Esophagus muscularis mucosa (tissue), 4 donors: Measurements from ENCODE around the gene ALG14. TPM values are rescaled to one million over a fixed set of nuclear protein-coding genes. Genes with fewer than 3 reads are reported as not detected.

ENCODE experiments used
- DNase-seq: peaks from one replicate; pipeline ENCODE4 v3.0.0-alpha.2; 2017; ENCODE audit errors: extremely low spot score
- H3K27ac ChIP-seq, 4 donors: fragments of 200-600 bp; sonication (generic); replicated peaks in 1 of 4; 1 replicate in 3 of 4; 2 replicates in 1 of 4; pipeline ENCODE4 v1.5.1; 2016 to 2019; ENCODE audit warnings: mild to moderate bottlenecking in 1 of 4
- H3K27me3 ChIP-seq, 4 donors: fragments of 200-600 bp; sonication (generic); one replicate each; pipeline versions ENCODE4 v1.5.1 to v1.6.0; 2016 to 2019
- H3K36me3 ChIP-seq, 4 donors: fragments of 200-600 bp; sonication (generic); one replicate each; pipeline ENCODE4 v1.5.1; 2016 to 2019
- H3K4me1 ChIP-seq, 4 donors: fragments of 200-600 bp; sonication (generic); one replicate each; pipeline ENCODE4 v1.5.1; 2016 to 2019
- H3K4me3 ChIP-seq, 4 donors: fragments of 200-600 bp; sonication (generic); 1 replicate in 2 of 4; 2 replicates in 2 of 4; pipeline ENCODE4 v1.5.1; 2016 to 2019; ENCODE audit warnings: mild to moderate bottlenecking in 4 of 4, moderate library complexity in 1 of 4
- H3K9me3 ChIP-seq, 4 donors: fragments of 200-600 bp; sonication (generic); 1 replicate in 3 of 4; 2 replicates in 1 of 4; pipeline ENCODE4 v1.5.1; 2016 to 2019
- EP300 ChIP-seq: sonication (generic); formaldehyde crosslinking; IDR thresholded peaks from one replicate; pipeline ENCODE4 v1.6.1; 2017; ENCODE audit warnings: antibody characterized with exemption
- POLR2A ChIP-seq: fragments of 450-650 bp; IDR thresholded peaks from one replicate; pipeline ENCODE4 v1.6.1; 2017; ENCODE audit warnings: antibody characterized with exemption, moderate library complexity, mild to moderate bottlenecking, low read depth
- POLR2AphosphoS5 ChIP-seq, 2 donors: sonication (generic); formaldehyde crosslinking; IDR thresholded peaks; one replicate each; pipeline ENCODE4 v1.6.1; 2017; ENCODE audit warnings: antibody characterized with exemption in 2 of 2
- WGBS: methylation state at CpG from one replicate; pipeline ENCODE4 v1.1.5; 2018; 5-methylcytosine and 5-hydroxymethylcytosine counted together
- intact Hi-C: fragments of 100-400 bp; cut with DNase I; formaldehyde crosslinking; loops from one replicate; pipeline ENCODE4 v1.15.1; 2023
- total RNA-seq, 4 donors: library from RNA; depleted of rRNA; stranded (reverse); fragments of >200 nt; gene quantifications; one replicate each; pipeline versions ENCODE4 v1.1.0 to v1.2.1, GENCODE V29; 2016
- TF ChIP-seq, protein P1 (sequence below), 3 experiments: fragments of 200-600 bp in 2 of 3; fragments of 450-650 bp in 1 of 3; sonication (generic) in 2 of 3; IDR thresholded peaks; one replicate each; pipeline ENCODE4 v1.5.1; 2017 to 2019; ENCODE audit warnings: antibody characterized with exemption in 3 of 3, mild to moderate bottlenecking in 2 of 3, moderate library complexity in 1 of 3

Gene ALG14
- total RNA-seq, 4 donors from 2014 or later, result 0.52 to 0.83 (median 0.74) TPM

DNA sequence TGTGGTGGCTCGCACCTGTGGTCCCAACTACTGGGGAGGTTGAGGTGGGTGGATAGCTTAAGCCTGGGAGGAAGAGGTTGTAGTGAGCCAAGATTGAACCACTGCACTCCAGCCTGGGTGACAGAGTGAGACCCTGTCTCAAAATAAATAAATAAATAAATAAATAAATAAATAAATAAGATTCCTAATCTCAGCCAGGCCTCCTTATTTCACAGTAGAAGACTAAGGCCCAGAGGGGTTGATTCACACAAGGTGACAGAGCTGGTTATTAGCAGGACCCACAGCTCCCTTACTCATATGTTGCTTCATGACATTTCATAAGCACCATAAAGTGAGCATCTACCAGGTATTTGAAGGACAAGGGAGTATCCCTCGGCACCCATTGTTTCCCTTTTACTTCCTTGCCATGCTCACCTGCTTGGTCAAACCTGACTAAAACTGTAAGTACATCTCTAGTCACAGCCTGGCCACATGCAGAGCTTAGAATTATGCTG lies 32.7 kb downstream of the ALG14 start:
- TF ChIP-seq, protein P1, sequence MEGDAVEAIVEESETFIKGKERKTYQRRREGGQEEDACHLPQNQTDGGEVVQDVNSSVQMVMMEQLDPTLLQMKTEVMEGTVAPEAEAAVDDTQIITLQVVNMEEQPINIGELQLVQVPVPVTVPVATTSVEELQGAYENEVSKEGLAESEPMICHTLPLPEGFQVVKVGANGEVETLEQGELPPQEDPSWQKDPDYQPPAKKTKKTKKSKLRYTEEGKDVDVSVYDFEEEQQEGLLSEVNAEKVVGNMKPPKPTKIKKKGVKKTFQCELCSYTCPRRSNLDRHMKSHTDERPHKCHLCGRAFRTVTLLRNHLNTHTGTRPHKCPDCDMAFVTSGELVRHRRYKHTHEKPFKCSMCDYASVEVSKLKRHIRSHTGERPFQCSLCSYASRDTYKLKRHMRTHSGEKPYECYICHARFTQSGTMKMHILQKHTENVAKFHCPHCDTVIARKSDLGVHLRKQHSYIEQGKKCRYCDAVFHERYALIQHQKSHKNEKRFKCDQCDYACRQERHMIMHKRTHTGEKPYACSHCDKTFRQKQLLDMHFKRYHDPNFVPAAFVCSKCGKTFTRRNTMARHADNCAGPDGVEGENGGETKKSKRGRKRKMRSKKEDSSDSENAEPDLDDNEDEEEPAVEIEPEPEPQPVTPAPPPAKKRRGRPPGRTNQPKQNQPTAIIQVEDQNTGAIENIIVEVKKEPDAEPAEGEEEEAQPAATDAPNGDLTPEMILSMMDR (IDR thresholded peaks at IDR 0.05), result no peak
- no peak for TF ChIP-seq POLR2AphosphoS5 (IDR thresholded peaks at IDR 0.05)
- no peak for TF ChIP-seq POLR2A
- Histone ChIP-seq H3K9me3 (no peaks in the 10 kb centered on the region), H3K4me3 (no peak overlapping the region), H3K36me3 (no peaks in the 10 kb centered on the region), H3K27me3 (no peaks in the 10 kb centered on the region), H3K4me1 (peaks cover 16 to 32% (median 28%) of the 10 kb centered on the region in 4 donors), H3K27ac (peak overlapping the region in 2 of 4 donors; percentile 5 to 11)
- DNase-seq, result no peak
- WGBS, result 92% methylated on average over 2 of the region's 2 CpGs
- intact Hi-C loops, result loop anchor here (10.0 kb wide), 1 partner anchor 515 kb away; no protein-coding TSS in a partner anchor

DNA sequence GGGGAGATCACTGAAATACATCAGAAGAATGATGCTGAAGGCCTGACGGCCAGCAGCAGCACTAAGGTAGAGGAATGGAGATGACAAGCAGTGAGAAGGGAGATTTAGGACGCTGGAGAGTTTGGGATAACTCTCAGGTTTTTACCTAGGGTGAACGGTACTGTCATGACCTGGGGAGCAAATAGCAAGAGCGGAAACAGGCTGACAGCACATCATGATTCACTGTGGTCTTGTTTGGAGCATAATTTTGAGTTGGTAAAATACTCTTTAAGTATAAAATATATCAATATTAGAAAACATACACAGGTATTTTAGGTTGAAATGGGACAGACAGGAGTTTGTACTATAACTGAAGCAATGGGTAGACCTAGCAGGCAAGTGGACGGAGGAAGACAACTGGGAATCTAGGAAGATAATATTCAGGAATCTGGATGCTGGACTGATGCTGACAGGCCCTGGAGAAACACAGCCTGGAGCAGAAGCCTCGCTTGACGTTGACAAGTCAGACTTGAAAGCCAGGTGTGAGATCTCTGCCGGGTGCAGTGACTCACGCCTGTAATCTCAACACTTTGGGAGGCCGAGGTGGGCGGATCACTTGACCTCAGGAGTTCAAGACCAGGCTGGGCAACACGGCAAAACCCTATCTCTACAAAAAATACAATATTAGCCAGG lies 33.3 kb downstream of the ALG14 start:
- Histone ChIP-seq H3K9me3 (no peaks in the 10 kb centered on the region), H3K4me3 (no peak overlapping the region), H3K36me3 (no peaks in the 10 kb centered on the region), H3K4me1 (peaks cover 16 to 32% (median 28%) of the 10 kb centered on the region in 4 donors), H3K27me3 (no peaks in the 10 kb centered on the region), H3K27ac (peak overlapping the region in 1 of 4 donors; percentile 1)
- intact Hi-C loops, result loop anchor here (10.0 kb wide), 1 partner anchor 515 kb away; no protein-coding TSS in a partner anchor
- no peak for DNase-seq
- 83% methylated on average over 12 of the region's 12 CpGs for WGBS
- TF ChIP-seq POLR2AphosphoS5 (IDR thresholded peaks at IDR 0.05) (no peak), POLR2A (no peak), EP300 (no peak)
- TF ChIP-seq, protein P1 (IDR thresholded peaks at IDR 0.05), result no peak

DNA sequence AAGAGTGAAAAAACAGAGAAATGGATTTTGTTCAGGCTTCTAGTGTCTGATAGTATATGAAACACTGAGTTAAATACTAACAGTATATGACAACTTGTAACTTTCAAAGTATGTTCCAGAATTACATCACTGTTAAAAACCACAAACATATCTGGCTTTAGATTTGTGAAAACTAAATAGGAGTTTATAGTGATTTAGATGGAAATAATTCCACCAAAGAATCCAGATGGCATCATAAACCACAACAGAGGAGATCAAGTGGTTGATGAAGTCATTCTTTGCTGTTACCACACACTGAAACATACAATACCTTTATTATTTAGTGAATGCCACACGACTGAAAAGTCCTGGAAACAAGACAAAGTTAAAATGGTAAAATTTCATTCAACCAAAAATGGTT lies 37.2 kb downstream of the ALG14 start:
- TF ChIP-seq POLR2AphosphoS5 (IDR thresholded peaks at IDR 0.05), result no peak
- DNase-seq, result no peak
- intact Hi-C loops, result no loop called here
- 87% methylated on average over 1 of the region's 1 CpG for WGBS
- H3K27me3 ChIP-seq, result no peaks in the 10 kb centered on the region
- peaks cover 0 to 6% (median 2%) of the 10 kb centered on the region in 4 donors for H3K4me1 ChIP-seq
- no peak overlapping the region for H3K27ac ChIP-seq
- no peaks in the 10 kb centered on the region for H3K9me3 ChIP-seq
- H3K4me3 ChIP-seq, result no peak overlapping the region
- no peaks in the 10 kb centered on the region for H3K36me3 ChIP-seq

DNA sequence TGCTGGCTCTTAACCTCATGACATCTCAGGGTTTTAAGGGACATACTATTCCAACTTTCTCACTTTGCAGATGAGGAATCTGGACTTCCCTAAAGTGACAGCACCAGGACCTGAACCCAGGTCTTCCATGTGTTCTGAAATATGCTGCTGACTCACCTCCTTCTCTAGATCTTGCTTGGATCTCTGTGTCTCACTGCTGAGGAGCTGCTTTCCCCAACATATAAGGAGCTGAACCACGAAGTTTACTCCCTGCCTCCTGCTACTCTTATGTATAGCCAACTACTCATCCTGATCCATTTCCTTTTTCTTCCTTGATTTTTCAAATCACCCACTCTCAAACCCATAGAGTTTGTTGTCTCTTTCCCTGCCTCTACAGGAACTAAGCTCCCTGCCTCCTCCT lies 38.2 kb downstream of the ALG14 start:
- intact Hi-C loops, result no loop called here
- 94% methylated on average over 1 of the region's 1 CpG for WGBS
- H3K4me1 ChIP-seq, result no peaks in the 10 kb centered on the region
- no peak for DNase-seq
- H3K9me3 ChIP-seq, result no peaks in the 10 kb centered on the region
- no peak overlapping the region for H3K4me3 ChIP-seq
- no peak overlapping the region for H3K27ac ChIP-seq
- H3K27me3 ChIP-seq, result no peaks in the 10 kb centered on the region
- no peaks in the 10 kb centered on the region for H3K36me3 ChIP-seq
- TF ChIP-seq EP300, result no peak
- TF ChIP-seq POLR2A, result no peak
- TF ChIP-seq, protein P1 (IDR thresholded peaks at IDR 0.05), result no peak
- TF ChIP-seq POLR2AphosphoS5 (IDR thresholded peaks at IDR 0.05), result no peak

DNA sequence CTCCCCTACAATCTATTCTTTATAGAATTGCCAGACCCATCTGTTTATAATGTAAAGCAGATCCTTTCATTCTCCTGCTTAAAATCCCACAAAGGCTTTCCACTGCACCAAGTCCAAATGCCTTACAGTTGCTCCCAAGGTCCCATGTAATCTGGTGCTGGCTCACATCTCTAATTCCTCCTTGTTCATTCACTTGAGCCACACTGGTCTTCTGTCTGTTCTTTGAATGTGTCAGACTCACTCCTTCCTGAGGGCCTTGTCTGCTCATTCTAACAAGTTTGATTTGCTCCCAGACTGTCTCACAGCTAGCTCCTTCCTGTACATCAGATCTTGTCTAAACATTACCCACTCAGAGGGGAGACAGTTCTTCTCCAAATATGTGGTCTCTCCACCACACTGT lies 38.9 kb downstream of the ALG14 start:
- Histone ChIP-seq H3K4me3 (no peak overlapping the region), H3K4me1 (no peaks in the 10 kb centered on the region), H3K36me3 (no peaks in the 10 kb centered on the region), H3K27me3 (no peaks in the 10 kb centered on the region), H3K9me3 (peaks cover 0 to 6% (median 0%) of the 10 kb centered on the region in 4 donors), H3K27ac (no peak overlapping the region)
- TF ChIP-seq POLR2AphosphoS5 (IDR thresholded peaks at IDR 0.05) (no peak), POLR2A (no peak), EP300 (no peak)
- intact Hi-C loops, result no loop called here
- no peak for DNase-seq
